H9 (cell line): Measurements from ENCODE around the gene PRR30. TPM values are rescaled to one million over a fixed set of nuclear protein-coding genes. Genes with fewer than 3 reads are reported as not detected.

ENCODE experiments used
- DNase-seq: peaks from one replicate; pipeline ENCODE4 v3.0.0-alpha.2; 2017
- H2AFZ ChIP-seq: one replicate; pipeline ENCODE4 v1.6.1; 2013; ENCODE audit warnings: mild to moderate bottlenecking, low read length, control low read depth, moderate library complexity
- H2AK5ac ChIP-seq: 2 replicates; pipeline ENCODE4 v1.6.1; 2013; ENCODE audit warnings: low read length, control low read depth, mixed read lengths; ENCODE audit not compliant: insufficient read length
- H2BK120ac ChIP-seq: one replicate; pipeline ENCODE4 v1.6.1; 2013; ENCODE audit warnings: low read depth, mild to moderate bottlenecking, low read length, control low read depth, inconsistent platforms; ENCODE audit not compliant: poor library complexity, severe bottlenecking
- H2BK12ac ChIP-seq: 2 replicates; pipeline ENCODE4 v1.6.1; 2013; ENCODE audit warnings: low read length, control low read depth, mixed read lengths, low read depth; ENCODE audit not compliant: insufficient read length
- H2BK15ac ChIP-seq: 2 replicates; pipeline ENCODE4 v1.6.1; 2013; ENCODE audit warnings: low read depth, low read length, control low read depth
- H2BK20ac ChIP-seq: one replicate; pipeline ENCODE4 v1.6.1; 2013; ENCODE audit warnings: low read depth, mild to moderate bottlenecking, low read length, control low read depth, inconsistent platforms; ENCODE audit not compliant: poor library complexity, severe bottlenecking
- H2BK5ac ChIP-seq: 2 replicates; pipeline ENCODE4 v1.6.1; 2013; ENCODE audit warnings: low read length, control low read depth, mixed read lengths; ENCODE audit not compliant: insufficient read length
- H3K14ac ChIP-seq: 2 replicates; pipeline ENCODE4 v1.6.1; 2013; ENCODE audit warnings: low read length, control low read depth; ENCODE audit not compliant: insufficient read depth
- H3K18ac ChIP-seq: 2 replicates; pipeline ENCODE4 v1.6.1; 2013; ENCODE audit warnings: low read depth, mild to moderate bottlenecking, mixed read lengths, low read length, control low read depth; ENCODE audit not compliant: insufficient read length
- H3K23ac ChIP-seq: 2 replicates; pipeline ENCODE4 v1.6.1; 2013; ENCODE audit warnings: low read length, control low read depth, mixed read lengths, low read depth; ENCODE audit not compliant: insufficient read length
- H3K23me2 ChIP-seq: 2 replicates; pipeline ENCODE4 v1.6.1; 2013; ENCODE audit warnings: low read depth, mild to moderate bottlenecking, mixed read lengths, low read length, control low read depth; ENCODE audit not compliant: insufficient read length, poor library complexity, severe bottlenecking
- H3K27ac ChIP-seq: 2 replicates; pipeline ENCODE4 v1.5.1; 2013; ENCODE audit warnings: low read length, control low read depth, mixed read lengths, low read depth; ENCODE audit not compliant: insufficient read length
- H3K27me3 ChIP-seq: 2 replicates; pipeline ENCODE4 v1.6.1; 2013; ENCODE audit warnings: low read length, control low read depth, inconsistent platforms; ENCODE audit not compliant: insufficient read depth
- H3K4ac ChIP-seq: 2 replicates; pipeline ENCODE4 v1.6.1; 2013; ENCODE audit warnings: low read depth, mild to moderate bottlenecking, control low read depth, inconsistent platforms, low read length, moderate library complexity
- H3K4me1 ChIP-seq: 2 replicates; pipeline ENCODE4 v1.6.1; 2013; ENCODE audit warnings: low read length, control low read depth, inconsistent platforms; ENCODE audit not compliant: insufficient read depth
- H3K4me2 ChIP-seq: 2 replicates; pipeline ENCODE4 v1.6.1; 2013; ENCODE audit warnings: low read length, control low read depth, mixed read lengths; ENCODE audit not compliant: insufficient read length, insufficient read depth
- H3K56ac ChIP-seq: 2 replicates; pipeline ENCODE4 v1.6.1; 2013; ENCODE audit warnings: low read depth, mild to moderate bottlenecking, mixed read lengths, low read length, control low read depth; ENCODE audit not compliant: insufficient read length
- H3K79me1 ChIP-seq: 2 replicates; pipeline ENCODE4 v1.6.1; 2013; ENCODE audit warnings: low read depth, mild to moderate bottlenecking, moderate library complexity, low read length, control low read depth, inconsistent platforms; ENCODE audit not compliant: insufficient read depth, poor library complexity, severe bottlenecking
- H3K79me2 ChIP-seq: 2 replicates; pipeline ENCODE4 v1.6.1; 2013; ENCODE audit warnings: low read length, control low read depth, inconsistent platforms; ENCODE audit not compliant: insufficient read depth
- H3K9ac ChIP-seq: 2 replicates; pipeline ENCODE4 v1.6.1; 2013; ENCODE audit warnings: low read length, control low read depth, mixed read lengths; ENCODE audit not compliant: insufficient read length; ENCODE audit errors: extremely low read depth
- H3K9me3 ChIP-seq: one replicate; pipeline ENCODE4 v1.6.1; 2013; ENCODE audit warnings: low read depth, low read length, inconsistent platforms; ENCODE audit not compliant: control insufficient read depth
- H3T11ph ChIP-seq: one replicate; pipeline ENCODE4 v1.6.1; 2013; ENCODE audit warnings: mild to moderate bottlenecking, low read length, control low read depth, inconsistent platforms
- H4K20me1 ChIP-seq: one replicate; pipeline ENCODE4 v1.6.1; 2013; ENCODE audit not compliant: control insufficient read depth, insufficient read length, insufficient read depth
- H4K5ac ChIP-seq: 2 replicates; pipeline ENCODE4 v1.6.1; 2013; ENCODE audit warnings: low read depth, mild to moderate bottlenecking, mixed read lengths, low read length, control low read depth; ENCODE audit not compliant: insufficient read length
- H4K8ac ChIP-seq: replicated peaks from 2 replicates; pipeline ENCODE4 v1.6.1; 2013; ENCODE audit warnings: low read length, control low read depth, mixed read lengths, low read depth; ENCODE audit not compliant: insufficient read length
- H4K91ac ChIP-seq: 2 replicates; pipeline ENCODE4 v1.6.1; 2013; ENCODE audit warnings: low read depth, mild to moderate bottlenecking, moderate library complexity, mixed read lengths, low read length, control low read depth; ENCODE audit not compliant: insufficient read length
- H3K27ac Mint-ChIP-seq, 3 experiments: 2 replicates in 2 of 3; 3 replicates in 1 of 3; pipeline ENCODE4 v1.8.0; 2020 to 2021; ENCODE audit warnings: mixed read lengths in 3 of 3, mild to moderate bottlenecking in 1 of 3, moderate library complexity in 1 of 3
- H3K27me3 Mint-ChIP-seq: 2 replicates; pipeline ENCODE4 v1.8.0; 2021; ENCODE audit warnings: low read depth, mild to moderate bottlenecking, moderate library complexity, mixed read lengths
- H3K36me3 Mint-ChIP-seq, 3 experiments: 2 replicates in 2 of 3; 3 replicates in 1 of 3; pipeline ENCODE4 v1.8.0; 2020 to 2021; ENCODE audit warnings: low read depth in 3 of 3, mixed read lengths in 3 of 3; ENCODE audit not compliant: insufficient read depth in 1 of 3
- H3K4me1 Mint-ChIP-seq, 2 experiments: 2 replicates each; pipeline ENCODE4 v1.8.0; 2020; ENCODE audit warnings: mixed read lengths in 2 of 2
- H3K4me3 Mint-ChIP-seq, 2 experiments: 2 replicates in 1 of 2; 3 replicates in 1 of 2; pipeline ENCODE4 v1.8.0; 2020 to 2021; ENCODE audit warnings: mild to moderate bottlenecking in 2 of 2, mixed read lengths in 2 of 2, moderate library complexity in 1 of 2
- H3K9me3 Mint-ChIP-seq, 2 experiments: 2 replicates in 1 of 2; 3 replicates in 1 of 2; pipeline ENCODE4 v1.8.0; 2020; ENCODE audit warnings: mild to moderate bottlenecking in 2 of 2, mixed read lengths in 2 of 2, moderate library complexity in 1 of 2
- CTCF ChIP-seq: fragments of 200-600 bp; sonication (generic); conservative IDR thresholded peaks from 3 replicates; pipeline ENCODE4 v1.8.0; 2021; ENCODE audit warnings: antibody characterized with exemption, mild to moderate bottlenecking
- WGBS: extraction: QIAGEN DNeasy Blood & Tissue Kit; methylation state at CpG from one replicate; pipeline ENCODE4 v1.1.7; 2013; ENCODE audit warnings: missing lambda C conversion rate, low lambda C conversion rate, mixed read lengths; ENCODE audit not compliant: insufficient read length; ENCODE audit errors: extremely low coverage; 5-methylcytosine and 5-hydroxymethylcytosine counted together
- total RNA-seq: library from RNA; stranded (reverse); gene quantifications from 2 replicates; pipeline ENCODE4 v1.2.1, GENCODE V29; 2021

Gene PRR30
- total RNA-seq, 1 experiment from 2014 or later: not detected

- H3K18ac ChIP-seq: no peak overlapping the region
- Mint-ChIP-seq H3K36me3 (no peaks in the 10 kb centered on the region), H3K27me3 (no peaks in the 10 kb centered on the region; the same call in 1 of the 2 replicates), H3K27ac (peak overlapping the region in 1 of 3 experiments; percentile 58; a peak in 1 of 7 replicates), H3K9me3 (no peaks in the 10 kb centered on the region; a peak in 1 of 5 replicates), H3K4me1 (peaks cover 6% of the 10 kb centered on the region in 2 experiments), H3K4me3 (no peak overlapping the region)
- TF ChIP-seq CTCF: no peak
- H4K8ac ChIP-seq: no peak overlapping the region
- no peak overlapping the region for H3K9ac ChIP-seq
- peaks cover 3% of the 10 kb centered on the region for H4K20me1 ChIP-seq
- H2BK20ac ChIP-seq: no peak overlapping the region
- WGBS: no CpG with 5 or more reads among the region's 10 CpGs
- H2BK120ac ChIP-seq: no peak overlapping the region
- no peak overlapping the region for H2AFZ ChIP-seq
- no peaks in the 10 kb centered on the region for H3K27me3 ChIP-seq
- no peaks in the 10 kb centered on the region for H3K79me2 ChIP-seq
- no peak overlapping the region for H3K4ac ChIP-seq
- no peak overlapping the region for H3K27ac ChIP-seq
- H2BK15ac ChIP-seq: no peak overlapping the region
- H3K4me1 ChIP-seq: no peaks in the 10 kb centered on the region
- H3K23ac ChIP-seq: no peak overlapping the region
- H3T11ph ChIP-seq: no peak overlapping the region
- no peak overlapping the region for H4K5ac ChIP-seq
- H3K9me3 ChIP-seq: no peaks in the 10 kb centered on the region
- no peak overlapping the region for H3K4me2 ChIP-seq
- H3K56ac ChIP-seq: no peak overlapping the region
- H2AK5ac ChIP-seq: no peak overlapping the region
- no peak overlapping the region for H3K14ac ChIP-seq
- no peak overlapping the region for H4K91ac ChIP-seq
- no peaks in the 10 kb centered on the region for H3K23me2 ChIP-seq
- no peak overlapping the region for H2BK12ac ChIP-seq
- H2BK5ac ChIP-seq: no peak overlapping the region
- no peaks in the 10 kb centered on the region for H3K79me1 ChIP-seq
- DNase-seq: no peak
Measured at GRCh38 chr2:27092696-27093429, 46.3 kb downstream of the PRR30 start.
